ENCODE results near the gene SHCBP1L.

DNA sequence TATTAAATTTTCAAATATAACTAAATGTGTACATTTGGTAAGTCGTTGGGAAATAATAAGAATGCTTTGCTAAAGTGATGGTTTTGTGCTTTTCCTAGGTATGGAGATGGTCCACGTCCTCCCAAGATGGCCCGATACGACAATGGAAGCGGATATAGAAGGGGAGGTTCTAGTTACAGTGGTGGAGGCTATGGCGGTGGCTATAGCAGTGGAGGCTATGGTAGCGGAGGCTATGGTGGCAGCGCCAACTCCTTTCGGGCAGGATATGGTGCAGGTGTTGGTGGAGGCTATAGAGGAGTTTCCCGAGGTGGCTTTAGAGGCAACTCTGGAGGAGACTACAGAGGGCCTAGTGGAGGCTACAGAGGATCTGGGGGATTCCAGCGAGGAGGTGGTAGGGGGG lies 66.0 kb downstream of the SHCBP1L start:
- TF ChIP-seq POLR2AphosphoS5 (IDR thresholded peaks at IDR 0.05; ENCODE audit: low read depth) = no peak
- TF ChIP-seq, protein P1, sequence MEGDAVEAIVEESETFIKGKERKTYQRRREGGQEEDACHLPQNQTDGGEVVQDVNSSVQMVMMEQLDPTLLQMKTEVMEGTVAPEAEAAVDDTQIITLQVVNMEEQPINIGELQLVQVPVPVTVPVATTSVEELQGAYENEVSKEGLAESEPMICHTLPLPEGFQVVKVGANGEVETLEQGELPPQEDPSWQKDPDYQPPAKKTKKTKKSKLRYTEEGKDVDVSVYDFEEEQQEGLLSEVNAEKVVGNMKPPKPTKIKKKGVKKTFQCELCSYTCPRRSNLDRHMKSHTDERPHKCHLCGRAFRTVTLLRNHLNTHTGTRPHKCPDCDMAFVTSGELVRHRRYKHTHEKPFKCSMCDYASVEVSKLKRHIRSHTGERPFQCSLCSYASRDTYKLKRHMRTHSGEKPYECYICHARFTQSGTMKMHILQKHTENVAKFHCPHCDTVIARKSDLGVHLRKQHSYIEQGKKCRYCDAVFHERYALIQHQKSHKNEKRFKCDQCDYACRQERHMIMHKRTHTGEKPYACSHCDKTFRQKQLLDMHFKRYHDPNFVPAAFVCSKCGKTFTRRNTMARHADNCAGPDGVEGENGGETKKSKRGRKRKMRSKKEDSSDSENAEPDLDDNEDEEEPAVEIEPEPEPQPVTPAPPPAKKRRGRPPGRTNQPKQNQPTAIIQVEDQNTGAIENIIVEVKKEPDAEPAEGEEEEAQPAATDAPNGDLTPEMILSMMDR (IDR thresholded peaks at IDR 0.05; ENCODE audit: insufficient read depth, low read length) = no peak
- TF ChIP-seq GABPA (IDR thresholded peaks at IDR 0.05; ENCODE audit: low read depth) = no peak
- no peak for TF ChIP-seq SPI1 (IDR thresholded peaks at IDR 0.05; ENCODE audit: borderline replicate concordance, low read depth)
- TF ChIP-seq, protein P2, sequence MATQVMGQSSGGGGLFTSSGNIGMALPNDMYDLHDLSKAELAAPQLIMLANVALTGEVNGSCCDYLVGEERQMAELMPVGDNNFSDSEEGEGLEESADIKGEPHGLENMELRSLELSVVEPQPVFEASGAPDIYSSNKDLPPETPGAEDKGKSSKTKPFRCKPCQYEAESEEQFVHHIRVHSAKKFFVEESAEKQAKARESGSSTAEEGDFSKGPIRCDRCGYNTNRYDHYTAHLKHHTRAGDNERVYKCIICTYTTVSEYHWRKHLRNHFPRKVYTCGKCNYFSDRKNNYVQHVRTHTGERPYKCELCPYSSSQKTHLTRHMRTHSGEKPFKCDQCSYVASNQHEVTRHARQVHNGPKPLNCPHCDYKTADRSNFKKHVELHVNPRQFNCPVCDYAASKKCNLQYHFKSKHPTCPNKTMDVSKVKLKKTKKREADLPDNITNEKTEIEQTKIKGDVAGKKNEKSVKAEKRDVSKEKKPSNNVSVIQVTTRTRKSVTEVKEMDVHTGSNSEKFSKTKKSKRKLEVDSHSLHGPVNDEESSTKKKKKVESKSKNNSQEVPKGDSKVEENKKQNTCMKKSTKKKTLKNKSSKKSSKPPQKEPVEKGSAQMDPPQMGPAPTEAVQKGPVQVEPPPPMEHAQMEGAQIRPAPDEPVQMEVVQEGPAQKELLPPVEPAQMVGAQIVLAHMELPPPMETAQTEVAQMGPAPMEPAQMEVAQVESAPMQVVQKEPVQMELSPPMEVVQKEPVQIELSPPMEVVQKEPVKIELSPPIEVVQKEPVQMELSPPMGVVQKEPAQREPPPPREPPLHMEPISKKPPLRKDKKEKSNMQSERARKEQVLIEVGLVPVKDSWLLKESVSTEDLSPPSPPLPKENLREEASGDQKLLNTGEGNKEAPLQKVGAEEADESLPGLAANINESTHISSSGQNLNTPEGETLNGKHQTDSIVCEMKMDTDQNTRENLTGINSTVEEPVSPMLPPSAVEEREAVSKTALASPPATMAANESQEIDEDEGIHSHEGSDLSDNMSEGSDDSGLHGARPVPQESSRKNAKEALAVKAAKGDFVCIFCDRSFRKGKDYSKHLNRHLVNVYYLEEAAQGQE (IDR thresholded peaks at IDR 0.05; ENCODE audit: insufficient replicate concordance, low read depth) = no peak

All from HL-60 (cell line).